ENCODE data around the gene VKORC1.

Gene VKORC1

GRCh38 chr16:31052114-31052513, 42.5 kb downstream of the VKORC1 start:
- TF ChIP-seq CTCF (IDR thresholded peaks at IDR 0.05; ENCODE audit: control extremely low read depth, extremely low read depth, low read depth, missing control alignments), result no peak
- ChIA-PET POLR2A (no interaction called here), CTCF (no interaction called here)
- no peak for DNase-seq (ENCODE audit: extremely low spot score)

- no peak for DNase-seq (ENCODE audit: extremely low spot score)
- TF ChIP-seq CTCF (IDR thresholded peaks at IDR 0.05; ENCODE audit: control extremely low read depth, extremely low read depth, low read depth, missing control alignments), result no peak
- ChIA-PET CTCF (interaction anchor here (0.9 to 1.3 kb wide), 2 partner anchors 9 to 14 kb away, joined by 3 to 5 read pairs; no protein-coding TSS in a partner anchor), POLR2A (interaction anchor here (0.6 kb wide), 1 partner anchor 34 kb away, joined by 3 read pairs; no protein-coding TSS in a partner anchor)
Observed at GRCh38 chr16:31050280-31051030, 44.1 kb downstream of the VKORC1 start.

GRCh38 chr16:31043898-31044481, 50.6 kb downstream of the VKORC1 start:
- POLR2A ChIA-PET, result no interaction called here
- no peak for TF ChIP-seq CTCF (IDR thresholded peaks at IDR 0.05; ENCODE audit: control extremely low read depth, extremely low read depth, low read depth, missing control alignments)
- DNase-seq (ENCODE audit: extremely low spot score), result no peak
- CTCF ChIA-PET, result no interaction called here

GRCh38 chr16:31043352-31043751, 51.2 kb downstream of the VKORC1 start:
- CTCF ChIA-PET, result interaction anchor here (1.3 to 1.9 kb wide), 2 partner anchors 16 to 31 kb away, joined by 3 to 4 read pairs; partner anchors contain the start of genes ZNF646 and ZNF668
- POLR2A ChIA-PET, result no interaction called here
- no peak for DNase-seq (ENCODE audit: extremely low spot score)
- TF ChIP-seq CTCF (IDR thresholded peaks at IDR 0.05; ENCODE audit: control extremely low read depth, extremely low read depth, low read depth, missing control alignments), result no peak

GRCh38 chr16:31042866-31043265, 51.7 kb downstream of the VKORC1 start:
- DNase-seq (ENCODE audit: extremely low spot score), result no peak
- ChIA-PET CTCF (interaction anchor here (1.3 to 1.9 kb wide), 2 partner anchors 17 to 31 kb away, joined by 3 to 4 read pairs; partner anchors contain the start of genes ZNF646 and ZNF668), POLR2A (interaction anchor here (0.6 kb wide), 1 partner anchor 75 kb away, joined by 5 read pairs; no protein-coding TSS in a partner anchor)
- TF ChIP-seq CTCF (IDR thresholded peaks at IDR 0.05; ENCODE audit: control extremely low read depth, extremely low read depth, low read depth, missing control alignments), result no peak
